ENCODE data around the gene TBC1D8. TPM values are rescaled to one million over a fixed set of nuclear protein-coding genes. Genes with fewer than 3 reads are reported as not detected.

TBC1D8 gene
- total and polyA plus RNA-seq, 2 donors (not counting 1 experiment from before 2014, with no cell fraction given): 1.7 to 15.7 TPM

DNA sequence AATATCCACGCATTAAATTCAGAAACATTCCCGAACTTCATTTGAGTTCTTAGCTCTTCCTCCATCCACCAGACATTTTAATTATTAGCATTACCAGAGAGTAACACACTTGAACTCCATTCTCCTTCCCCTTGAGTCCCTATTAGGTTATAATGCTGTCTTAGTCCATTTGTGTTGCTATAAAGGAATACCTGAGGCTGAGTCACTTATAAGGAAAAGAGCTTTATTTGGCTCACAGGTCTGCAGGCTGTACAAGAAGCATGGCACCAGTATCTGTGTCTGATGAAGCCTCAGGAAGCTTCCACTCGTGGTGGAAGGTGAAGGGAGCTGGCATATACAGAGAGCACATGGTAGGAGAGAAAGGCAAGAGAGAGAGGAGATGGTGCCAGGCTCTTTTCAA is 25.4 kb downstream of the TBC1D8 start:
- intact Hi-C loops (cut with micrococcal nuclease): no loop called here
- Mint-ChIP-seq H3K27ac (no peak overlapping the region), H3K4me3 (no peak overlapping the region), H3K4me1 (no peaks in the 10 kb centered on the region), H3K27me3 (peaks cover 25% of the 10 kb centered on the region), H3K9me3 (ENCODE audit: insufficient read depth) (no peaks in the 10 kb centered on the region)
- ATAC-seq (ENCODE audit: low read depth) (no peak), DNase-seq (no peak)
- no peak overlapping the region for H3K9ac ChIP-seq (ENCODE audit: low read length)
- no peaks in the 10 kb centered on the region for H3K79me2 ChIP-seq (ENCODE audit: control insufficient read depth, insufficient read depth, low read length)
- H3K27ac ChIP-seq (ENCODE audit: low read length in 2 of 2): no peak overlapping the region
- ChIA-PET CTCF (interaction anchor here (1.0 kb wide), 1 partner anchor 80 kb away, joined by 4 read pairs; no protein-coding TSS in a partner anchor), POLR2A (no interaction called here)
- peaks cover 0 to 6% (median 0%) of the 10 kb centered on the region in 4 experiments for H3K27me3 ChIP-seq (replicated peaks in 1 of 4; ENCODE audit: control extremely low read depth in 1 of 4, control insufficient read depth in 3 of 4, insufficient read depth in 4 of 4, low read length in 3 of 4)
- no peak overlapping the region for H3K4me2 ChIP-seq (replicated peaks; ENCODE audit: low read depth, low read length, poor library complexity, severe bottlenecking)
- no peaks in the 10 kb centered on the region for H3K36me3 ChIP-seq (replicated peaks in 1 of 2; ENCODE audit: control extremely low read depth in 1 of 2, control insufficient read depth in 1 of 2, extremely low read depth in 1 of 2, insufficient read depth in 2 of 2, low read length in 1 of 2)
- no peak for TF ChIP-seq EZH2 (IDR thresholded peaks at IDR 0.05; ENCODE audit: borderline replicate concordance, insufficient read depth, low read depth, low read length, poor library complexity, severe bottlenecking)
- TF ChIP-seq, protein P1, sequence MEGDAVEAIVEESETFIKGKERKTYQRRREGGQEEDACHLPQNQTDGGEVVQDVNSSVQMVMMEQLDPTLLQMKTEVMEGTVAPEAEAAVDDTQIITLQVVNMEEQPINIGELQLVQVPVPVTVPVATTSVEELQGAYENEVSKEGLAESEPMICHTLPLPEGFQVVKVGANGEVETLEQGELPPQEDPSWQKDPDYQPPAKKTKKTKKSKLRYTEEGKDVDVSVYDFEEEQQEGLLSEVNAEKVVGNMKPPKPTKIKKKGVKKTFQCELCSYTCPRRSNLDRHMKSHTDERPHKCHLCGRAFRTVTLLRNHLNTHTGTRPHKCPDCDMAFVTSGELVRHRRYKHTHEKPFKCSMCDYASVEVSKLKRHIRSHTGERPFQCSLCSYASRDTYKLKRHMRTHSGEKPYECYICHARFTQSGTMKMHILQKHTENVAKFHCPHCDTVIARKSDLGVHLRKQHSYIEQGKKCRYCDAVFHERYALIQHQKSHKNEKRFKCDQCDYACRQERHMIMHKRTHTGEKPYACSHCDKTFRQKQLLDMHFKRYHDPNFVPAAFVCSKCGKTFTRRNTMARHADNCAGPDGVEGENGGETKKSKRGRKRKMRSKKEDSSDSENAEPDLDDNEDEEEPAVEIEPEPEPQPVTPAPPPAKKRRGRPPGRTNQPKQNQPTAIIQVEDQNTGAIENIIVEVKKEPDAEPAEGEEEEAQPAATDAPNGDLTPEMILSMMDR (IDR thresholded peaks at IDR 0.05): no peak
- H3K9me3 ChIP-seq (ENCODE audit: control extremely low read depth in 1 of 3, control insufficient read depth in 2 of 3, insufficient read depth in 1 of 3, low read length in 2 of 3): no peaks in the 10 kb centered on the region
- no peak overlapping the region for H3K4me3 ChIP-seq (ENCODE audit: control extremely low read depth in 1 of 5, extremely low read depth in 1 of 5, insufficient read depth in 1 of 5, low read depth in 2 of 5, low read length in 4 of 5)
- H2AFZ ChIP-seq (ENCODE audit: insufficient read depth, low read depth, low read length, poor library complexity, severe bottlenecking): no peak overlapping the region
- H3K4me1 ChIP-seq (ENCODE audit: control insufficient read depth in 2 of 2, insufficient read depth in 2 of 2, low read length in 2 of 2): no peaks in the 10 kb centered on the region
- H4K20me1 ChIP-seq (ENCODE audit: control insufficient read depth, insufficient read depth, low read length, poor library complexity, severe bottlenecking): no peaks in the 10 kb centered on the region
- WGBS (ENCODE audit: insufficient coverage): 50% methylated on average over 1 of the region's 3 CpGs

DNA sequence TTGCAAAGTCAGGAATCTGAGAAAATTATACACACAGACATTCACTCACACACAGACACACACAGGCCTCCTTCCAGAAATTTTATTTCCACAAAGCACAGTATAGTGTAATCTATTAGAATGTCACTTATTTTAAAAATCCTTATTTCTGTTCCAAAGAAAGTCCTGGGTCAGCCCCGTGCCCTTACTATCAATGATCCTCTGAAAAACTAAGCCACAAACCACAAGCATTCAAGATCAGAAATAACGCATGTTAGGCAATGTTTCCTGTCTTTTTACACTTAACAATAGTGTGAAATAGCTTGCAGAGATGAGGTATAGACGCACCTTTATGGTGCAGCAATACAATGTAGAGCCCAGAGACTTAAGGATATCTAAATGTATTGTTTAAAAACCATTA is 25.8 kb downstream of the TBC1D8 start:
- ChIA-PET CTCF (no interaction called here), POLR2A (no interaction called here)
- H3K4me3 Mint-ChIP-seq: no peak overlapping the region
- H3K4me1 ChIP-seq (ENCODE audit: control insufficient read depth in 2 of 2, insufficient read depth in 2 of 2, low read length in 2 of 2): no peaks in the 10 kb centered on the region
- no peak overlapping the region for H3K4me2 ChIP-seq (replicated peaks; ENCODE audit: low read depth, low read length, poor library complexity, severe bottlenecking)
- DNase-seq: no peak
- no peak for ATAC-seq (ENCODE audit: low read depth)
- intact Hi-C loops (cut with micrococcal nuclease): no loop called here
- TF ChIP-seq EZH2 (IDR thresholded peaks at IDR 0.05; ENCODE audit: borderline replicate concordance, insufficient read depth, low read depth, low read length, poor library complexity, severe bottlenecking): no peak
- TF ChIP-seq, protein P1 (IDR thresholded peaks at IDR 0.05): no peak
- H3K9me3 Mint-ChIP-seq (ENCODE audit: insufficient read depth): no peaks in the 10 kb centered on the region
- H3K27ac Mint-ChIP-seq: no peak overlapping the region
- H3K9me3 ChIP-seq (ENCODE audit: control extremely low read depth in 1 of 3, control insufficient read depth in 2 of 3, insufficient read depth in 1 of 3, low read length in 2 of 3): no peaks in the 10 kb centered on the region
- H3K27me3 ChIP-seq (replicated peaks in 1 of 4; ENCODE audit: control extremely low read depth in 1 of 4, control insufficient read depth in 3 of 4, insufficient read depth in 4 of 4, low read length in 3 of 4): peaks cover 0 to 6% (median 0%) of the 10 kb centered on the region in 4 experiments
- no peaks in the 10 kb centered on the region for H3K36me3 ChIP-seq (replicated peaks in 1 of 2; ENCODE audit: control extremely low read depth in 1 of 2, control insufficient read depth in 1 of 2, extremely low read depth in 1 of 2, insufficient read depth in 2 of 2, low read length in 1 of 2)
- no peaks in the 10 kb centered on the region for H4K20me1 ChIP-seq (ENCODE audit: control insufficient read depth, insufficient read depth, low read length, poor library complexity, severe bottlenecking)
- H3K4me1 Mint-ChIP-seq: no peaks in the 10 kb centered on the region
- H3K79me2 ChIP-seq (ENCODE audit: control insufficient read depth, insufficient read depth, low read length): no peaks in the 10 kb centered on the region
- H3K9ac ChIP-seq (ENCODE audit: low read length): no peak overlapping the region
- WGBS (ENCODE audit: insufficient coverage): 0% methylated on average over 1 of the region's 3 CpGs
- peaks cover 25% of the 10 kb centered on the region for H3K27me3 Mint-ChIP-seq
- no peak overlapping the region for H2AFZ ChIP-seq (ENCODE audit: insufficient read depth, low read depth, low read length, poor library complexity, severe bottlenecking)
- no peak overlapping the region for H3K4me3 ChIP-seq (ENCODE audit: control extremely low read depth in 1 of 5, extremely low read depth in 1 of 5, insufficient read depth in 1 of 5, low read depth in 2 of 5, low read length in 4 of 5)
- no peak overlapping the region for H3K27ac ChIP-seq (ENCODE audit: low read length in 2 of 2)

All from B cell (primary cell).